Measurements from ENCODE around the gene OSBPL6. TPM values are rescaled to one million over a fixed set of nuclear protein-coding genes. Genes with fewer than 3 reads are reported as not detected.

The OSBPL6 gene
- total and polyA plus RNA-seq, 2 of the 13 experiments (the other 11 are each of a cell fraction or from before 2014, with no cell fraction given) = 0.03 to 0.11 TPM

- no peak overlapping the region for H3K4me2 ChIP-seq (ENCODE audit: low read depth, low read length)
- no peaks in the 10 kb centered on the region for H3K9me3 ChIP-seq (ENCODE audit: low read length)
- no peaks in the 10 kb centered on the region for H3K79me2 ChIP-seq (ENCODE audit: insufficient read depth, low read length)
- no peaks in the 10 kb centered on the region for H4K20me1 ChIP-seq (ENCODE audit: insufficient read depth, low read length)
- H3K27ac ChIP-seq (ENCODE audit: extremely low read length, insufficient read depth, low read length) = no peak overlapping the region
- H2AFZ ChIP-seq (ENCODE audit: low read length) = no peak overlapping the region
- no peak overlapping the region for H3K4me3 ChIP-seq (replicated peaks in 1 of 3; ENCODE audit: insufficient read depth in 1 of 3, low read depth in 2 of 3, low read length in 3 of 3)
- no peak overlapping the region for H3K9ac ChIP-seq (ENCODE audit: insufficient read depth, low read depth, low read length)
- BruUV-seq (replicated peaks) = no TSS peak
- in situ Hi-C loops (cut with HindIII; ENCODE audit: extremely low pct_ligation_motif_present, low pct_unique_long_range_greater_than_20kb) (no loop called here), intact Hi-C loops (cut with micrococcal nuclease; ENCODE audit: unreplicated experiment) (no loop called here)
- FAIRE-seq (no peak), ATAC-seq (no peak), DNase-seq (ENCODE audit: low spot score) (no peak)
- no peak for TF ChIP-seq ZNF383 (CRISPR knock-in tag; IDR thresholded peaks at IDR 0.05; ENCODE audit: borderline replicate concordance)
- no peak for TF ChIP-seq ZNF652 (CRISPR knock-in tag; IDR thresholded peaks at IDR 0.05; ENCODE audit: borderline replicate concordance, low read depth)
- TF ChIP-seq, protein P1, sequence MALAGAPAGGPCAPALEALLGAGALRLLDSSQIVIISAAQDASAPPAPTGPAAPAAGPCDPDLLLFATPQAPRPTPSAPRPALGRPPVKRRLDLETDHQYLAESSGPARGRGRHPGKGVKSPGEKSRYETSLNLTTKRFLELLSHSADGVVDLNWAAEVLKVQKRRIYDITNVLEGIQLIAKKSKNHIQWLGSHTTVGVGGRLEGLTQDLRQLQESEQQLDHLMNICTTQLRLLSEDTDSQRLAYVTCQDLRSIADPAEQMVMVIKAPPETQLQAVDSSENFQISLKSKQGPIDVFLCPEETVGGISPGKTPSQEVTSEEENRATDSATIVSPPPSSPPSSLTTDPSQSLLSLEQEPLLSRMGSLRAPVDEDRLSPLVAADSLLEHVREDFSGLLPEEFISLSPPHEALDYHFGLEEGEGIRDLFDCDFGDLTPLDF (CRISPR knock-in tag; IDR thresholded peaks at IDR 0.05) = no peak
- no peak for TF ChIP-seq ZBTB7B (CRISPR knock-in tag; IDR thresholded peaks at IDR 0.05)
- TF ChIP-seq RBM22 (optimal IDR thresholded peaks at IDR 0.05; ENCODE audit: low read length) = no peak
- no peak for TF ChIP-seq NFATC3 (CRISPR knock-in tag; IDR thresholded peaks at IDR 0.05)
- TF ChIP-seq ZNF761 (CRISPR knock-in tag; conservative IDR thresholded peaks at IDR 0.05) = no peak
- TF ChIP-seq GABPB1 (CRISPR knock-in tag; IDR thresholded peaks at IDR 0.05) = no peak
- ChIA-PET CTCF (ENCODE audit: low intra/inter-chr PET ratio, low total read pairs) (no interaction called here), POLR2A (no interaction called here)
- 43% methylated on average over 7 of the region's 7 CpGs for WGBS (ENCODE audit: low lambda C conversion rate)
- no peaks in the 10 kb centered on the region for H3K4me1 ChIP-seq (ENCODE audit: insufficient read depth, low read length)
- no peaks in the 10 kb centered on the region for H3K27me3 ChIP-seq (ENCODE audit: control insufficient read depth in 1 of 2, insufficient read depth in 2 of 2, low read length in 2 of 2)
- H3K36me3 ChIP-seq (replicated peaks in 1 of 2; ENCODE audit: control insufficient read depth in 1 of 2, insufficient read depth in 2 of 2, low read length in 2 of 2) = no peaks in the 10 kb centered on the region
Measured at GRCh38 chr2:178359192-178359912, 165.0 kb downstream of the OSBPL6 start.
